C4-2B (cell line): ENCODE measurements around the gene GRHL3.

Experiments used
- CTCF ChIP-seq: fragments of 450-650 bp; conservative IDR thresholded peaks from 2 replicates; pipeline ENCODE4 v1.5.1; 2017; ENCODE audit warnings: mild to moderate bottlenecking
- ZFX ChIP-seq: fragments of 450-650 bp; IDR thresholded peaks from 2 replicates; pipeline ENCODE4 v1.6.1; 2017

GRCh38 chr1:24311234-24311633 is 7.9 kb upstream of the GRHL3 start:
- TF ChIP-seq CTCF: no peak
- no peak for TF ChIP-seq ZFX
